NCI-H1417 (cell line): ENCODE results near the gene TRAPPC2L.

ENCODE experiments used
- DNase-seq, 3 experiments: peaks; one replicate each; lab custom pipeline; 2025; lab: John Stamatoyannopoulos, UW

Gene TRAPPC2L

DNA sequence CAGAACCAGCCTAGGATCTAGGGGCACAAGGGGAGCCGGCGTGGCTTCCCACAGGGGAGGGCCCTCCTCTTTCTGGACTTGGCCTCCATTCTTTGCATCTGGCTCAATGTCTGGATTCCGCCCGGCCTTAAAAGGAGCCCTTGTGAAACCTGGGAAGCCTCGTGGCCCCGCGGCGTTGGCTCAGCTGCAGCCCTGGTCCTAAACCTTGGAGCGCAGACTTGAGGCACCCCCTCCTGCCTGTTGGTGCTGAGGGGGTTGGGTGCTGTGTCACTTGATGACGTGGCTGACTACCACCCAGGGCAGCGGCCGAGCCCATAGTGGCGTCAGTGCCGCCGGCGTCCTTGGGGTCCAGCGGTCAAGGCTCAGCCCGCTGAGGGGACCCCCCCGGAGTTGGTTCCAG is 4.4 kb downstream of the TRAPPC2L start:
- DNase-seq = no peak

- DNase-seq = no peak
Observed at GRCh38 chr16:88862968-88863367, 6.0 kb downstream of the TRAPPC2L start.

DNA sequence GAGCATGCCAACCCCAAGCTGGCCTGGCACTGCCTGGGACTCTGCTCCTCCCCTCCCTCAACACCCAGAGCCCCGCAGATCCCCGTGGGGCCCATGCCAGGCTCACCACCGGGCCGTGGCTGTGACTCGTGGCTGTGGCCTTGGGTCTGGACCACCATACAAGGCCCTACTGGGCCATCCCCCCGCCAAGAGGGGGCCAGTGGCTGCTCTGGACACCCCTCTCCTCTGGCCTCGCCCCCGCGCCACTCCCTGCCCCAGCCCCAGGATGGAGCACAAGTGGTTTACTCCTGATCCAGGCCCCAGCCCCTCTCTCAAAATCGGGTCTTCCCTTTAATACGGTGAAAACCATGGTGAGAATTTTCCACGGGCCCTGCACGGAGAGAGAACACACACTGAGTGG is 6.5 kb downstream of the TRAPPC2L start:
- no peak for DNase-seq

DNA sequence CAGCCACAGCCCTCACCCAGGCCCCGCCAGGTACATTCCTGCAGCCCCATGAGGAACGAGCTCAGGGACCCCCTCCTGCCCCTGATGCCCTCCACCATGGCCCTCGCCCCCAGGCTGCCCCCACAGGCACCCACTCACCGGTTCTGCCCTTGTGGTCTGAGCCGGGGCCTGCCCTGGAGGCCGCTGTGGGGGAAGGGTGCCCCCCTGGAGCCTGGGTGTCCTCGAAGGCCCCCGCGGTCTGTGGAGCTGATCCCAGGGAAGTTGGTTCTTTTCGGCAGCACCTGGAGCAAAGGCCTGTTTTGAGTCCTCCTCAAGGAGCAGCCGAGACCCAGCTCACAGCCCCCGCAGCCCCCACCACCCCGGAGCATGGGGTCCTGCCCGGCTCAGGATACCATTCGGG is 7.2 kb downstream of the TRAPPC2L start:
- DNase-seq = no peak

DNA sequence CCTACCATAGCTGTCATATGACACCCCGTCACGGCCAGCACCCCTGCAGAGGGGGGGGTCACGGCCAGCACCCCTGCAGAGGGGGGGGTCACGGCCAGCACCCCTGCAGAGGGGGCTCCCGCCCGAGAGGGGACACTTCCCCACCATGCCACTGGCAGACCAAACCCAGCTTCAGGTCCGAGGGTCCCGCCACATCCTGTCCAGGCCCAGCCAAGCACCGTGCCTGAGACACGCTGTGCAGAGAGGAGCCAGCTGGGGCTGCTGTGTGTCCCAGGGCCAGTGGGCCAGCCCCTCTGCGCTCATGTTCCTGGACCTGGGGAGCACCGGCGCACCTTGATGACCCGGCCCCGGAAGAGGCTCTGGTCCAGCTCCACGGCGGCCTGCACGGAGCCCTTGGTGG is 7.6 kb downstream of the TRAPPC2L start:
- no peak for DNase-seq

- no peak for DNase-seq
Observed at GRCh38 chr16:88865310-88865709, 8.4 kb downstream of the TRAPPC2L start.

- DNase-seq = no peak
Observed at GRCh38 chr16:88865742-88866141, 8.8 kb downstream of the TRAPPC2L start.

- DNase-seq = peak in 2 of 3 experiments; percentile 33
Observed at GRCh38 chr16:88866151-88866920, 9.4 kb downstream of the TRAPPC2L start, which contains the start of gene PABPN1L. PABPN1L (minus strand) TSS chr16:88866660; CDS start chr16:88866606, 54 bp downstream.

- DNase-seq = no peak
Observed at GRCh38 chr16:88867581-88868246, 10.8 kb downstream of the TRAPPC2L start.

- no peak for DNase-seq
Observed at GRCh38 chr16:88868974-88869672, 12.2 kb downstream of the TRAPPC2L start.

DNA sequence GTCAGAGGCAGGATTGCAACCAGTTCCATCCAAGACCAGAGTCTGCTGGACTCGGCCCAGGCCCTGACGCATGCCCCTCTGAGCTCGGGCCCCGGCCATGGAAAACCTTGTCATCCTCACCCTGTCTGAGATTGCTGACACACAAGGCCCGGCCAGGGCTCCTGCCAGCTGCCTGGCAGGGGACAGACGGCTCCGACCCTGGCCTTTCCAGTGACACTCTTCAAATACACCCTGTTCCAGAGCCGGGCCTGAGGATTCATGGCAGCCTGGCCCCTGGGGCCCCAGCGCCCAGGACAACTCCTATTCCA is 12.7 kb downstream of the TRAPPC2L start:
- no peak for DNase-seq

GRCh38 chr16:88870608-88871348 is 13.9 kb downstream of the TRAPPC2L start:
- DNase-seq = no peak

DNA sequence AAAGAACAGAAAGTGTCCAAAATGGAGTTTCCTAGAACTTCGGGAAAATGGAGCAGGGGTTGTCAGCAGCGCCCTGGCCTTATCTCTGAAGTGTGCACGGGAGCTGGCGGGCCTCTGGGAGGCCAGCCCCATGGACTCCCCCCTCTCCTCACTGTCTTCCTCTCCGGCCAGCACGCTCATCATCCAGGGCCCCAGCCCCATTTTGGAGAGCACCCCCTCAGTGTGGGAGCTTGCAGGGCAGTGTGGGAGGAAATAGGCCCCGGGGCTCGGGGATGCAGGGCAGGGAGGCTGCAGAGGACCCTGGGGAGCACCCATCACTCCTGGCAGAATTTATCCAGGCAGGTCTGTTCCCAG is 14.4 kb downstream of the TRAPPC2L start:
- DNase-seq = no peak

DNA sequence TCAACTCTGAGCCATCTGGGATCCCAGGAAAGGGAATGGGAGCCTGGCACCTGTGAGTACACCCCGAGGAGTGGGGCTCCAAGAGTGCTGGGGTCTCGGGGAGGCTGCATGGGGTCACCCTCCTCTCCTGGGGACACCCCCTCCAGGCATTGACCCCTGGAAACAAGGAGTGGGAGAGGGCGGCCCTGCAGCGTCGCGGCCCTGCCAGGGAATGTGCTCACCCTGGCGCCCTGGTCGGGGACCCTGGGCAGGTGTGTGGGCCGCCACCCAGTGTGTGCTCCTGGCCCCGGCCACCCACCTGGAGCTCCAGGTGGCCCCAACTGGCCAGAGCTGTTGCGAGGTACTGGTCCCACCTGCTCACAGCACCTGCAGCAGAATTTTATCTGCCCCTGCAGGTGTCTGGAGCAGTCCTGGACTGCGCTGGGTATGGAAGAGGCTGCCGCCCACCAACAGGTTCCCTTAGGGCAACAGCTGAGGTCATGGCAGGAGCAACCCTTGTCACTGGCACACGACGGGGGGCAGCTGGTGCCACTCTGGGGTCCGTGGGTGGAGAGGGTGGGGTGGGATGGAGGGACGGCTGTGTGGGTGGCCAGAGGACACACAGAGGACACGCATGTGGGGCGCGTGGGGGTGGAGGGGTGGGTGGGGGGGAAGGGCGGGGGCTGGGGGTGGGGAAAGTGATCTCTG is 14.9 kb downstream of the TRAPPC2L start:
- peak in 1 of 3 experiments; percentile 5 for DNase-seq

DNA sequence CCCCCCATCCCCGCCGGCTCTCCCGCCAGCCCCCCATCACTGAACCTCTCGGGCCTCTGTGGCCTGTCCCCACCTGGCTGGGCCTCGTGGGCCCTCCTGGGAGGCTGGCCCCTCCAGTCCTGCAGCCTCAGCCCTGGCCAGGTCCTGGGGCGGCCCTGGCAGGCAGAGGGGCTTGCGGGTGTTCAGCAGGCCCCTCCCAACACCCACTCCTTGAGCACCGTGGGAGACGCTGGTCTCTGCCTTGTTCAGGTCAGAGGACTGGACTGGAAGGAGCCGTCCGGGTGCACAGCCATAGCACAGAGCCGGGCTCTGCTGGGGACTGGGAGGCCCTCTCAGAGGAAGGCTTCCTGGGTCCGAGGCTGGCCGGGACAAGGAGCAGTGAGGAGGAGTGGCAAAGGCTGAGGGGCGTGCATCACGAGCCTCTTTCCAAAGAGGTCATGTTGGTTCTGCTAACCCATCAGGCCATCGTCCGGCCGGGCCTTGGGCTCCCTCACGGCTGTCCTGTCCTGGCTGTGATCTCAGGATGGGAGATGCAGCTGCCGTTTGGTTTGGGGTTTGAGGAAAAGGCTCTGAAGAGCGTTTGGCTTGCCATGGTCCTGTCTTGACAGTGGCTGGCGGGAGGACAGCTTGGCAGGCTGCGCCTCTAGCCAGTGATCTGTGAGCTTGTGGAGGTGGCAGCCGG is 15.9 kb downstream of the TRAPPC2L start:
- DNase-seq = no peak

DNA sequence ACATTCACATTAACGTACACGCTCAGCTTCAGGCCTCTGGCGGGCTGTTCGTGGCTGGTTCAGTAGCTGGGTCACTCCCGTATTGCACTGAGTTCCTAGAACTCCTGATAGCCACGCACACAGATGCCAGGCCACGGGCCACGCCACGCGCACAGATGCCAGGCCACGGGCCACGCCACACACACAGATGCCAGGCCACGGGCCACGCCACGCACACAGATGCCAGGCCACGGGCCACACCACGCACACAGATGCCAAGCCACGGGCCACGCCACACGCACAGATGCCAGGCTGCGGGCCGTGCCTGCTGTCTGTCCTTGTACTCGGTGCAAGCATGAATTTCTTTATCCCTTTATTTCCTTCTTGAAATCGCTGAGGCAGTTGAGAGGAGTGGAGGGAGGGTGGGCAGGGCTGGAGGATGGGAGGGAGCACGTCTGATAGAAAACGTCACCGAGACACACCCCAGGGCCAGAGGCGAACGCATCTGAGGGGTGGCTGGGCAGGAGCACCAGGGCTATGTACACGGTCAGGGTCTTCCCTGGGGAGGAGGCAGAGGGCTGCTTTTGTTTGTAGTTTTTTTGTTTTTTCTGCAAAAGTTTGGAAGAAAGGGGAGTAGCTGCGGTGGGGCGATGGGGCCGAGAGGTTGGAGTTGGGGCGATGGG is 18.1 kb downstream of the TRAPPC2L start:
- no peak for DNase-seq

DNA sequence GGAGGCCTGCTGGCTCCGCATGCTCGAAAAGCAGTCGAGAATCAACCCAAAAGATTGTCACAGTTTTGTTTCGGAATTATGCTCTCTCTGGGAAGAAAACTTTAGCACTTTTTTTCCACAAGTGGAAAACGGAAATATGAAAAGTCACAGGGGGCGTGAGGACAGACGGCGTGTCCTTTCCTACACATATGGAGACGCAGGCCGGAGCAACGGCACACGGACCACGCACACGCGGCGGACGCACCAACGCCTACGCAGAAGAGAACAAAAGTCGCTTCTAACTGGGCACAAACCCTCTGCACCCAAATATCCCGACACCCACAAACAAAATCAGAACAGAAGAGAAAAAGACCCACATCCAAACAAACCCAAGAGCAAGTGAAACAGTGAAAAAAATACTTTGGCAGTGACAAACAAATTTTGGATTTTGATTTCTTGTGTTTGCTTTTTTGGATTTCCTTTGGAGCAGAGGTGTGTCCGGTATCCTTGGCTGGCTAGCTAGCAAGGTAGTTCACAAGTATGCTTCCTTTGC is 18.8 kb downstream of the TRAPPC2L start:
- DNase-seq = no peak

DNA sequence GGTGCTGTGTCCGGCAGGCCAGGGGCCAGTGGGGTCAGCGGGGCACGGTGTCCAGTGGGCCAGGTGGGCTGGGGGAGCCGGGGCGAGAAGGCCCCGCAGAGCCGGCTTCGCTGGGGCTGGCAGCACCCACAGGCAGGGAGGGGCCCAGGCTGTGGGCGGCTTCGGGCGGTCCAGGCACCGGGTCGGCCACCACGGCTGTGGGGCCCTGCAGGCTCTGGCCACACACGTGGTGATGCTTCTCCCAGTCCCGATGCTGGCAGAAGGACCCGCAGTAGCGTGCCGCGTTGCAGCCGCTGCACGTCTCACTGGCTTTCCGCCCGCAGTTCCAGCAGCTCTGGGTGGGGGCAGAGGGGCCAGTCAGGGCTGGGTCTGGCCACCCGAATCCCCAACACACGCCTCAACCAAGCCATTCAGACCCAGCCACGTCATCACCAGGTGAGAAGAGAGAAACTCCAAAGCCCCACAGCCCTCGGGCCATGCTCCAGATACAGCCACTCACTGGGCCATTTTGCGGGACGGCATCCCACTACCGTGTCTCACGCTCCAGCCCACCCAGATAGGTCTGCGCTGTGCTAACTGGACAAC is 20.1 kb downstream of the TRAPPC2L start:
- no peak for DNase-seq

GRCh38 chr16:88877564-88878289 is 20.8 kb downstream of the TRAPPC2L start:
- no peak for DNase-seq
